Measurements from ENCODE around the gene ZNF532. TPM values are rescaled to one million over a fixed set of nuclear protein-coding genes. Genes with fewer than 3 reads are reported as not detected.

The ZNF532 gene
- total and polyA plus RNA-seq, 2 experiments from 2014 or later: 28.2 to 108 TPM

GRCh38 chr18:58934933-58935577 is 70.4 kb downstream of the ZNF532 start:
- H3K9me3 ChIP-seq (ENCODE audit: low read depth): no peaks in the 10 kb centered on the region
- H3K27ac ChIP-seq: peak overlapping the region; percentile 17
- no peak overlapping the region for H3K4me3 ChIP-seq
- no peak for DNase-seq (ENCODE audit: low read depth in 1 of 2, low spot score in 1 of 2)
- H3K36me3 ChIP-seq: peaks cover 7% of the 10 kb centered on the region
- H3K27me3 ChIP-seq: no peaks in the 10 kb centered on the region
- no peak for TF ChIP-seq CTCF (IDR thresholded peaks at IDR 0.05; ENCODE audit: low read depth, low read length)
- peaks cover 5% of the 10 kb centered on the region for H3K4me1 ChIP-seq (ENCODE audit: low read depth)

DNA sequence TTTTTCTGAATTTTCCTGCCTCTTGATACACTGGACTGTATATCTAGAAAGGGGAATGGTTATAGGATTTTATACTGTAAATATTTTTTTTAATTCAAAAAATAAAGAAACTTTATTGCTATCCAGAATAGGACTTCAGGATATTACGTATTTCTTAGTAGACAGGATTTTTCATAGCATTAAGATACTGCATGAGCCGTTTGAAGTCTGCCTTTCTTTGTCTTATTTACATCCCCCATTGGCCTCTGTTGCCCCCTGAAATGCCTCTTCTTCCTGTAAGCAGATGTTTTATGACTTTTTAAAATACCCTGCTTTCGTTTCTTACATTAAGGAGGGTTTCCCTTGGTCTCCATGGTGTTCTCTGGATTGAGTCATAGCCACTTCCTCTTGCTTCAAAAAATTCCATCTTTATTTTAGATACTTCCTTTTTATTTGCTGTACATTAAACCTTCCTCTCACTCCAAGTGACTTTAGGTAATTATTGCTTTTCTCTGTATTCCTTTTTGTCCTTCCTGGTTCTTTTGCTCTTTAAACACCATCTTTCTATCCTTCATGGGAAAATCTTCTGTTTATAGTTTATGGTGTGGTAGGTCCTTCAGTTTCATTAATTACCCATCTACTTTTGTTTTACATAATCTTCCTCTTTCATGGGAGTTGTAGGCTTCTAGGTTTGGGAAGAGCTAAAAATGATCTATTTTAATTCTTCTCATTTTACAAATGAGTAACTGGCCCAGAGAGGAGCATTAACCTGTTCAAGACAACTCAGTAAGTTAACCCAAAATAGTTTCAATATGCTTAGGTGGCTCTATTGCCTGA is 72.6 kb downstream of the ZNF532 start:
- peaks cover 5% of the 10 kb centered on the region for H3K4me1 ChIP-seq (ENCODE audit: low read depth)
- no peak for TF ChIP-seq CTCF (IDR thresholded peaks at IDR 0.05; ENCODE audit: low read depth, low read length)
- no peak overlapping the region for H3K27ac ChIP-seq
- no peaks in the 10 kb centered on the region for H3K27me3 ChIP-seq
- H3K9me3 ChIP-seq (ENCODE audit: low read depth): no peaks in the 10 kb centered on the region
- H3K36me3 ChIP-seq: peaks cover 15% of the 10 kb centered on the region
- no peak overlapping the region for H3K4me3 ChIP-seq
- peak in 1 of 2 donors; percentile 69 for DNase-seq (ENCODE audit: low read depth in 1 of 2, low spot score in 1 of 2)

GRCh38 chr18:58937887-58938267 is 73.2 kb downstream of the ZNF532 start:
- H3K27ac ChIP-seq: no peak overlapping the region
- H3K36me3 ChIP-seq: peaks cover 15% of the 10 kb centered on the region
- H3K4me3 ChIP-seq: no peak overlapping the region
- peaks cover 5% of the 10 kb centered on the region for H3K4me1 ChIP-seq (ENCODE audit: low read depth)
- H3K27me3 ChIP-seq: no peaks in the 10 kb centered on the region
- no peak for DNase-seq (ENCODE audit: low read depth in 1 of 2, low spot score in 1 of 2)
- no peaks in the 10 kb centered on the region for H3K9me3 ChIP-seq (ENCODE audit: low read depth)
- TF ChIP-seq CTCF (IDR thresholded peaks at IDR 0.05; ENCODE audit: low read depth, low read length): no peak

- TF ChIP-seq CTCF (IDR thresholded peaks at IDR 0.05; ENCODE audit: low read depth, low read length): no peak
- no peak for DNase-seq (ENCODE audit: low read depth in 1 of 2, low spot score in 1 of 2)
- no peaks in the 10 kb centered on the region for H3K9me3 ChIP-seq (ENCODE audit: low read depth)
- no peak overlapping the region for H3K27ac ChIP-seq
- H3K36me3 ChIP-seq: peaks cover 15% of the 10 kb centered on the region
- H3K27me3 ChIP-seq: no peaks in the 10 kb centered on the region
- H3K4me3 ChIP-seq: no peak overlapping the region
- peaks cover 5% of the 10 kb centered on the region for H3K4me1 ChIP-seq (ENCODE audit: low read depth)
Measured at GRCh38 chr18:58941426-58942099, 76.9 kb downstream of the ZNF532 start.

DNA sequence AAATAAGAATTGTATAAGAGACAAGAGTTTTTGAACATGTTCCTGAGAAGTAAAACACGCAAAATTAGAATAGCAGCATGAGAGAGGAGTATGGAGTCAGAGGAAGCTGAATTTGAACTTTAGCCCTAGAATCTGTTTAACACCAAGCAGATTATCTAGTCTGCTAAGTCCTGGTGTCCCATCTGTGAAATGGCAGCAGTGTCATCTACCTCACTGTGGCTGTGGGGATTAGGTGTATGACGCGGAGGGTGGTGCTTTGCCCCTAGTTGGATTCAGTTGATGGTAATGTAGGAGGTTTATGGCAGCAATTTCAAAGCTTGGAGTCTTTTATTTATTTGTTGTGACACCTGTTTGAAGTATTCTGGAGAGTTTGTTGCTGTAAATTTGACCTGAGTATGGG is 79.2 kb downstream of the ZNF532 start:
- Histone ChIP-seq H3K4me3 (no peak overlapping the region), H3K36me3 (peaks cover 11% of the 10 kb centered on the region), H3K27me3 (no peaks in the 10 kb centered on the region), H3K4me1 (ENCODE audit: low read depth) (peaks cover 3% of the 10 kb centered on the region), H3K9me3 (ENCODE audit: low read depth) (no peaks in the 10 kb centered on the region), H3K27ac (no peak overlapping the region)
- TF ChIP-seq CTCF (IDR thresholded peaks at IDR 0.05; ENCODE audit: low read depth, low read length): no peak
- no peak for DNase-seq (ENCODE audit: low read depth in 1 of 2, low spot score in 1 of 2)

All from cardiac muscle cell (in vitro differentiated cells and primary cell).